ENCODE data around the gene DAZL.

The DAZL gene

DNA sequence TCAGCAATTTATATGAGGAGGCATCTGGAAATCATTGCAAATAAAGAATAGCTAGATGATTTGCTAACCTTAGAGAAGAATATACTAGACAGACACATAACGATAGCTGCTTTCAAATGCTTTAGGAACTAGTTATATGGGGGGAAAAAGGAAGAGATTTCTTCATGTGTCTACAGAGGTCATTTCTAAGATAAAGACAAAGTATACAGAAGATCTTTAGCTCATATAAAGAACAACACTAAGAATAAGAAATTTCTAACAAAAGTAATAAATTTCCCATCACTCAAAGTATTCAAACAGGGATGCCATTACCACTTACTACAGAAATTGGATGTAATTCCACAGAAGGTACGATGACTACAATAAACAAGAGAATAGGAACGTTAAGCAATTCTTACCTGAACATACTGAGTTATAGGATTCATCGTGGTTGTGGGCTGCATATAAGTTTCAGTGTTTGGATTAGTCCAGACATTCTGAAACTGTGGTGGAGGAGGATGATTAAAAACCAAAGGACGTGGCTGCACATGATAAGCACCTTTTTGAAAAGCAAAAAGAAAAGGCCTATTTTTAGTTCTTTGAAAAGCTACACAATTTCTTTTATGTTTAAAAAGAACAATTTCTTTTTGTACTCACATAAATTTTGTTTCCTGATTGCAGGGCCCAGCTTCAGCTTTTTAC is 8.7 kb downstream of the DAZL start:
- in situ Hi-C loops (cut with HindIII; ENCODE audit: low sequenced_read_pairs) = no loop called here

GRCh38 chr3:16595778-16596177 is 9.4 kb downstream of the DAZL start:
- in situ Hi-C loops (cut with HindIII; ENCODE audit: low sequenced_read_pairs) = no loop called here

- in situ Hi-C loops (cut with HindIII; ENCODE audit: low sequenced_read_pairs) = no loop called here
Measured at GRCh38 chr3:16589867-16590624, 15.2 kb downstream of the DAZL start.

DNA sequence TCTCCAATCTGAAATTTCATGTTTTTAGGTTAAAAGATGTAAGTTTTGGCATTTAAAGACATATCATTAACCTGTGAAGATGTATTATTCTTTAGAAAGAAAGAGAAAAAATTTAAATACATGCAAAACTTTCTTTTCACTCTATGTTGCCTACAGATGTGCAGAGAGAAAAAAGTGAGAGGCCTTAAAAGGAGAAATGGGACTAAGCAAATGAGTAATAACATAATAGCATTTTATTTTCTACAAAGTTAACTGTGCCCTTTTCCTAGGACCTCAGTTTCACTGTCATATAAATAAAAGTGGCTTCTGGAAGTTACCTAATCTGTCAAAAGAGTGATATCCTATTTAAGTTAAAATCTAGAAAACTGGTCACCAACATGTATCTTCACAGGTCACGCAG is 16.1 kb downstream of the DAZL start:
- in situ Hi-C loops (cut with HindIII; ENCODE audit: low sequenced_read_pairs) = no loop called here

- in situ Hi-C loops (cut with HindIII; ENCODE audit: low sequenced_read_pairs) = no loop called here
Measured at GRCh38 chr3:16587681-16588060, 17.6 kb downstream of the DAZL start.

- in situ Hi-C loops (cut with HindIII; ENCODE audit: low sequenced_read_pairs) = no loop called here
Measured at GRCh38 chr3:16587047-16587680, 18.1 kb downstream of the DAZL start.

DNA sequence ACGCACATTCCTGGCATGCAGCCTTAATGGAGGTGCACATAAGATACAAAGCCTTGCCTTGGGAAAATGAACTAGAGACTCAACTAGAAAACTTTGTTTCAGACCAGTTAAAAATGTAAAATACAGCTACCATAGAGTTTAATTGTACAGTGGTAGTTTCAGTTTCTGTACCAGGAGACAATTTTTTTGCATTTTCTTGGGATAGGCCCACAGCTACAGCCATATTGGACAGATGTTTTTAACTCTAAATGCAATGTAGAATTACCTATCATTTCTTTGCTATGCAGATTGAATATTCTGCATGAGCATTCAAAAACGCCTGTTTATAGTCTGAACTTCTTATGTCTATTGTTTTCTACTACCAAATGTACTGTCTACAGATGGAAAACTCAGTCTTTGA is 20.3 kb downstream of the DAZL start:
- in situ Hi-C loops (cut with HindIII; ENCODE audit: low sequenced_read_pairs) = no loop called here

DNA sequence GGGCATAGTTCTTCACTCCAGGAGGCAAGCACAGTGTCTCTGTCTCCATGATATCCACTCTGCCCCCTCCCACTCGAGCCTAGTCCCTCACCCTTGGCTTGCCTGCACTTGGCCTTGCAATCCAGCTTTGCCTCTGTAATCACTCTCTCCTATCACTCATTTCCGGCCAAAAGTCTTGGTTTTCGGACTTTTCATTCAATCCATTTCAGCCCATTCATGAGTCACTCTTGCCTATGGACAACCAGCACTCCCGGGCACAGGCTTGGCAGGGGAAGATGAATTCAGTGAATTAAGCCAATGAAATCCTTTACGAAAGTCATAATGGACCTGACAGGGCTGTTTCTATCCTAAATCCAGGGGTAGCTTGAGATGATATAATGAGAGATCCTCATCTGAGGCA is 21.7 kb downstream of the DAZL start:
- in situ Hi-C loops (cut with HindIII; ENCODE audit: low sequenced_read_pairs) = no loop called here

- in situ Hi-C loops (cut with HindIII; ENCODE audit: low sequenced_read_pairs) = no loop called here
Measured at GRCh38 chr3:16570113-16570512, 35.1 kb downstream of the DAZL start.

- in situ Hi-C loops (cut with HindIII; ENCODE audit: low sequenced_read_pairs) = no loop called here
Measured at GRCh38 chr3:16568532-16568931, 36.7 kb downstream of the DAZL start.

- in situ Hi-C loops (cut with HindIII; ENCODE audit: low sequenced_read_pairs) = no loop called here
Measured at GRCh38 chr3:16568115-16568514, 37.1 kb downstream of the DAZL start.

- in situ Hi-C loops (cut with HindIII; ENCODE audit: low sequenced_read_pairs) = no loop called here
Measured at GRCh38 chr3:16559653-16560365, 45.4 kb downstream of the DAZL start.

GRCh38 chr3:16554126-16554525 is 51.1 kb downstream of the DAZL start:
- in situ Hi-C loops (cut with HindIII; ENCODE audit: low sequenced_read_pairs) = no loop called here

GRCh38 chr3:16552757-16553156 is 52.5 kb downstream of the DAZL start:
- in situ Hi-C loops (cut with HindIII; ENCODE audit: low sequenced_read_pairs) = no loop called here

GRCh38 chr3:16551342-16551976 is 53.8 kb downstream of the DAZL start:
- in situ Hi-C loops (cut with HindIII; ENCODE audit: low sequenced_read_pairs) = no loop called here

DNA sequence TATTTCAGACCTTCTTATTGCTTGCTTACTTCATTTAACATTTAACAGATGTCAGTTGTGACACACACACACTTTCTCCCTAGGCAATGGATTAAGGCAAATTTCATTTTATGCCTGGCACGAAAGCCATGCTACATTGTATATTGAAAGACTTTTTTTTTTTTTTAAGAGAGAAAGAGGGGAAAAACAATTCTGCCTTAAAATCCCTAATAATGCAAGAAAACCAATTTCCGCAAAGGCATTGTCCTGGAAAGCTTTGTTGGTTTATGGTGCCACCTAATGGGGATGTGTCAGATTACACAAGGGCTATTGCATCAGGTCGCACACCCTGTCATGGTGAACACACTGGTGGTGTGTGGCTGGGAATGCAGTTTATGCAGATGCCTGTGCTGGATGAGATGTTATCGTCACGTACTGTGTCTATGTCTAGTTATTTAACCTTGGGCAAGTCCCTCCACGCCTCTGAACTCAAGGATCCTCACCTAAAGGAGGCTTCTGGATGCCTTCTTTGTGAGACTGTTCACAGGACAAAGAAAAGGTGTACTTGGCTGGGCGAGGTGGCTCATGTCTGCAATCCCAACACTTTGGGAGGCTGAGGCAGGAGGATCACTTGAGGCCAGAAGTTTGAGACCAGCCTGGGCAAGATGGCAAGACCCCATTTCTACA is 54.4 kb downstream of the DAZL start:
- in situ Hi-C loops (cut with HindIII; ENCODE audit: low sequenced_read_pairs) = no loop called here

DNA sequence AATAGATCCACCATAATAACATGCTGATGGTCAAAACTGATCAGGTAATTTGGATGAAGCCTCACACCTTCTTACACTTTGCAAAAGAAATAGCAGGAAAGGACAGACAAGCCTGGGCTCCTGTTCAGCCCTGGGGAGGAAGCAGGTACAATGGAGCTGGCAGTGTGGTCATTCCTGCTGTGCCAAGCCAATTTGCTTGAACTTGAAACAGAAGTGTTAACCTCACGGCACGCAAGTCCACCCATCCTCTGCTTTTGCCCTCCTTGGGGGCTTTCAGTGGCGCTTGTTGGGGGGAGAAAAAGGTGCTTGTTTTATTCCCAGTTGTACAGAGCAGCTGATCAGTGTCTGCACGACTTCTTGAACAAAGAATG is 54.9 kb downstream of the DAZL start:
- in situ Hi-C loops (cut with HindIII; ENCODE audit: low sequenced_read_pairs) = no loop called here

DNA sequence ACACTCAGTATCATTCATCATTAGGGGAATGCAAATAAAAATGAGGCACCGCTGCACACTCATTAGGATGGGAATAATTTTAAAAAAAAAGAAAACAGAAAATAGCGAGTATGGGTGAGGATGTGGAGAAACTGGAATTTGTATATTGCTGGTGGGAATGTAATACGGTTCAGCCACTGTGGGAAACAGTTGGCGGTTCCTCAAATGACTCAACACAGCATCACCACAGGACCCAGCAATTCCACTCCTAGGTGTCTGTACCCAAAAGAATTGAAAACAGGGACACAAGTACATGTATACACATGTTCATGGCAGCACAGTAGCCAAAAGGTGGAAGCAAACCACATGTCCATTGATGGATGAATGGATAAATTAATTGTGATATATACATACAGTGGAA is 56.5 kb downstream of the DAZL start:
- in situ Hi-C loops (cut with HindIII; ENCODE audit: low sequenced_read_pairs) = no loop called here

- in situ Hi-C loops (cut with HindIII; ENCODE audit: low sequenced_read_pairs) = no loop called here
Measured at GRCh38 chr3:16547561-16548357, 57.5 kb downstream of the DAZL start.

Data from DLD1 (cell line).